ENCODE data around the gene HDAC7.
A peak's percentile ranks its signal among the peaks of the same experiment; 100 is the strongest.

HDAC7 gene

GRCh38 chr12:47805417-47805816 is 14.3 kb downstream of the HDAC7 start:
- no peak overlapping the region for H3K4me3 ChIP-seq (ENCODE audit: low read depth, low read length)
- ChIA-PET POLR2A (no interaction called here), CTCF (interaction anchor here (1.2 to 39.4 kb wide), 5 partner anchors 13 to 90 kb away, joined by 3 to 751 read pairs (median 6); partner anchors contain the start of gene SLC48A1)
- TF ChIP-seq CTCF (IDR thresholded peaks at IDR 0.05; ENCODE audit: insufficient read depth, low read length, missing control alignments), result no peak
- no peak for DNase-seq (ENCODE audit: low read depth, low spot score)

GRCh38 chr12:47804171-47804570 is 15.5 kb downstream of the HDAC7 start:
- ChIA-PET POLR2A (interaction anchor here (0.6 kb wide), 1 partner anchor 22 kb away, joined by 3 read pairs; no protein-coding TSS in a partner anchor), CTCF (interaction anchor here (0.7 to 39.4 kb wide), 7 partner anchors 10 to 89 kb away, joined by 3 to 751 read pairs (median 4); partner anchors contain the start of gene SLC48A1)
- DNase-seq (ENCODE audit: low read depth, low spot score), result no peak

GRCh38 chr12:47803191-47803875 is 16.4 kb downstream of the HDAC7 start:
- ChIA-PET CTCF (interaction anchor here (1.2 to 39.4 kb wide), 5 partner anchors 14 to 88 kb away, joined by 4 to 751 read pairs (median 6); partner anchors contain the start of gene SLC48A1), POLR2A (no interaction called here)
- TF ChIP-seq CTCF (IDR thresholded peaks at IDR 0.05; ENCODE audit: insufficient read depth, low read length, missing control alignments), result no peak
- H3K4me3 ChIP-seq (ENCODE audit: low read depth, low read length), result no peak overlapping the region
- DNase-seq (ENCODE audit: low read depth, low spot score), result no peak

More at GRCh38 chr12:47804171-47804570, 15.5 kb downstream of the HDAC7 start:
- TF ChIP-seq CTCF (IDR thresholded peaks at IDR 0.05; ENCODE audit: insufficient read depth, low read length, missing control alignments), result no peak
- H3K4me3 ChIP-seq (ENCODE audit: low read depth, low read length), result no peak overlapping the region

GRCh38 chr12:47802312-47802711 is 17.4 kb downstream of the HDAC7 start:
- TF ChIP-seq CTCF (IDR thresholded peaks at IDR 0.05; ENCODE audit: insufficient read depth, low read length, missing control alignments), result peak; percentile 20
- CTCF ChIA-PET, result interaction anchor here (1.2 to 39.4 kb wide), 9 partner anchors 8 to 86 kb away, joined by 4 to 751 read pairs (median 9); partner anchors contain the start of gene SLC48A1
- POLR2A ChIA-PET, result interaction anchor here (1.1 kb wide), 1 partner anchor 18 kb away, joined by 7 read pairs; no protein-coding TSS in a partner anchor
- H3K4me3 ChIP-seq (ENCODE audit: low read depth, low read length), result no peak overlapping the region
- DNase-seq (ENCODE audit: low read depth, low spot score), result no peak

- H3K4me3 ChIP-seq (ENCODE audit: low read depth, low read length), result no peak overlapping the region
- ChIA-PET POLR2A (interaction anchor here (1.1 kb wide), 1 partner anchor 19 kb away, joined by 7 read pairs; no protein-coding TSS in a partner anchor), CTCF (interaction anchor here (1.1 to 39.4 kb wide), 9 partner anchors 9 to 86 kb away, joined by 4 to 751 read pairs (median 9); partner anchors contain the start of gene SLC48A1)
- no peak for TF ChIP-seq CTCF (IDR thresholded peaks at IDR 0.05; ENCODE audit: insufficient read depth, low read length, missing control alignments)
- no peak for DNase-seq (ENCODE audit: low read depth, low spot score)
Observed at GRCh38 chr12:47801904-47802246, 17.8 kb downstream of the HDAC7 start.
